IPS-15b (cell line): ENCODE results near the gene ZFAND2B.
A peak's percentile ranks its signal among the peaks of the same experiment; 100 is the strongest.

Experiments
- H3K27me3 ChIP-seq: one replicate; pipeline ENCODE4 v1.6.1; 2013; ENCODE audit warnings: low read length; ENCODE audit not compliant: control insufficient read depth, insufficient read depth
- H3K36me3 ChIP-seq: one replicate; pipeline ENCODE4 v1.6.1; 2013; ENCODE audit warnings: low read length; ENCODE audit not compliant: control insufficient read depth, insufficient read depth
- H3K4me1 ChIP-seq: one replicate; pipeline ENCODE4 v1.6.1; 2013; ENCODE audit warnings: mild to moderate bottlenecking, low read length; ENCODE audit not compliant: control insufficient read depth, insufficient read depth
- H3K4me3 ChIP-seq: one replicate; pipeline ENCODE4 v1.5.1; 2013; ENCODE audit warnings: low read depth, low read length
- H3K9ac ChIP-seq: one replicate; pipeline ENCODE4 v1.6.1; 2013; ENCODE audit warnings: low read depth, mild to moderate bottlenecking, low read length
- H3K9me3 ChIP-seq: one replicate; pipeline ENCODE4 v1.6.1; 2013; ENCODE audit warnings: mild to moderate bottlenecking, low read length; ENCODE audit not compliant: control insufficient read depth, insufficient read depth

The ZFAND2B gene, protein sequence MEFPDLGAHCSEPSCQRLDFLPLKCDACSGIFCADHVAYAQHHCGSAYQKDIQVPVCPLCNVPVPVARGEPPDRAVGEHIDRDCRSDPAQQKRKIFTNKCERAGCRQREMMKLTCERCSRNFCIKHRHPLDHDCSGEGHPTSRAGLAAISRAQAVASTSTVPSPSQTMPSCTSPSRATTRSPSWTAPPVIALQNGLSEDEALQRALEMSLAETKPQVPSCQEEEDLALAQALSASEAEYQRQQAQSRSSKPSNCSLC

DNA sequence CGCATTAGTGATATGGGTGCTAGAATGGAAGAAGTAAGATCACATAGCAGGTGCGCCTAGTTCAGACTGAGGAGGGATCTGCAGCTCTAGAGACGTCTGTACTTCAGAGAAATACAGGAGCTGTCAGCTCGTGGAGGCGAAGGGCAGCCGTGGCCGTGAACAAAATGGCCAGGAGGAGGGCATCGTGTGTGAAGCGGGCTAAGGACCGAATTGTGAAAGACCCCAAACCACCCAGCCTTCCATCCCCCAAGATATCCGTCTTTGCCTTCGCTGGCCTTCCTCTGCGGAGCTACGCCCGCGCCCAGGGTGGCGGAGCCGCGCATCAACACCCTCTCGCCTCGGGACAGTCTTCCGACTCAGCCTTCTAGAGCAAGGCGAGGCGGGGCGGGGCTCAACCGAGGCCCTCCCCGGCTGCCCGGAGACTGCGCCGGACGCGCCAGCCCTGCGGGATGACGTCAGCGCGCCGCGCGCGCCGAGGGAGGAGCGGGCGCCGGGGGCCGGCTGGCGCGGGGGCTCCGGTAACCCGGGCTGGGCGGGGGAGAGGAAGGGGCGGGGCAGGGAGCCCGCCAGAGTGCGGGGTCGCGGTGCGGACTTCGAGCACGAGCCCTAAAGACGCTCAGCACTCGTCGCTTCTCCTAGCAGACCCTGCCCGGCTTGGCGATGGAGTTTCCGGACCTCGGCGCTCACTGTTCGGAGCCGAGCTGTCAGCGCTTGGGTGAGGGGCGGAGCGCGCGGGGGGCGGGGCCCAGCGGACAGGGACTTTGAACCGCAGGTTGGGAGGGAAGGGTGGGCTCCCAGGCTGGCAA lies at the start of gene ZFAND2B:
TSS of gene ZFAND2B (plus strand) at position 455 of the 806 bp plus-strand sequence. CDS start at position 661, 206 bp downstream.
- Histone ChIP-seq H3K27me3 (no peaks in the 10 kb centered on the region), H3K9ac (peak within 1 kb of the TSS; percentile 85), H3K4me1 (peaks cover 5% of the 10 kb centered on the region), H3K36me3 (peaks cover 20% of the 10 kb centered on the region), H3K4me3 (peak within 1 kb of the TSS; percentile 93), H3K9me3 (no peaks in the 10 kb centered on the region)

DNA sequence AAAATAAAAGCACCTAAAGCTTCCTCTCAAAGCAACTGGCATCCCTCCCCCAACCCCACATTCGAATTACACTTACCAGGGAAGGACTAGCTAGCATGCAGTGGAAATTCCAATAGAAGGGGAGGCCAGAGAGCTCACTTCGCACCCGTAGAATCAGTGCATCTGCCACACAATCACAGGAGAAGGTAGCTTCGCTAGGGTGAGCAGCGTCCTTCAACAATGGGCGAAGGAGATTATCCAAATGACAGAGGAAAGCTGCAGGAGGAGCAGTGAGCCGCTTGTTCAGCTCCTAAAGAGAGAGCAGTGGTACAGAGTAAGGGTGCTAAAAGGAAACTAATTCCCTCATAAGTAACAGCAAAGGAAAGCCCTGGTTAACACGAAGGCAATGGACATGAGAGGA lies 49.2 kb upstream of the ZFAND2B start:
- H3K27me3 ChIP-seq = peaks cover 14% of the 10 kb centered on the region
- H3K36me3 ChIP-seq = no peaks in the 10 kb centered on the region
- no peak overlapping the region for H3K4me3 ChIP-seq
- no peak overlapping the region for H3K9ac ChIP-seq
- no peaks in the 10 kb centered on the region for H3K9me3 ChIP-seq
- H3K4me1 ChIP-seq = no peaks in the 10 kb centered on the region

DNA sequence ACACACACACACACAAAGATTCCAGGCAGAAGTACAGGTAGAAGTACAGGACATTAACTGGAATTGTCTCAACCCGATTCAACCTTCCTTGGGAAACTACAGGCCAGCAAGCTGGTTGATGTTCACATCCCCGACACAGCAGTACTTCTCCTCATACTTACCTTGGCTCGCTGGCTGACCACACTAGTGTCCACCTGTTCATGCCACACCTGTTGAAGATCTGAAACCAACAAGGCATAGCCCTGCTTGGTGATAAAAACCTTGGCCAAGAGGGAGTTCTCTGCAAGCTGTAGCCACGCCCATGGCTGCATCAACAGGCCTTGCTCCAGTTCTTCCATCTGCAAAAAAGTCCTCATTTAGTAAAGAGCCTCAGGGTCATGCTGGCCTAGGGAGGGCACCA lies 48.6 kb upstream of the ZFAND2B start:
- no peaks in the 10 kb centered on the region for H3K4me1 ChIP-seq
- no peaks in the 10 kb centered on the region for H3K36me3 ChIP-seq
- H3K9ac ChIP-seq = no peak overlapping the region
- no peaks in the 10 kb centered on the region for H3K9me3 ChIP-seq
- no peak overlapping the region for H3K4me3 ChIP-seq
- peaks cover 18% of the 10 kb centered on the region for H3K27me3 ChIP-seq

DNA sequence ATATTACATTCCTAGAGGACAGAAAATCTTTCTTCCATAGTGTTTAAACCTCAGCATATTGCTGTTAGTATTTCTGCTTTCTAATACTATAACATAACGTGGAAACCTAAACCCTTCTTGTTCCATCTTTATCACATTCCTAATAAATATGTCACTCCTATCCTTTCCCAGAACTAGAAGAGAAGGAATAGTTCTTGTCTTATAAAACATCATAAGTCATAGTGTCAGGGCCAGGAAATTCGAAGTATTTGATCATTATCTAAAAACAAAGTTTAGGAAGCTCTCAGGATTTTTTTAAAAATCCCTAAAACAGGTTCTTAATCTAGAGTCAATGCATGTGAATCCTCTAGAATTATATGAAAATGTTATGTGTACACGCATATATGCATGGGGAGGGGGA lies 48.0 kb upstream of the ZFAND2B start:
- H3K4me3 ChIP-seq = no peak overlapping the region
- no peaks in the 10 kb centered on the region for H3K9me3 ChIP-seq
- H3K9ac ChIP-seq = no peak overlapping the region

DNA sequence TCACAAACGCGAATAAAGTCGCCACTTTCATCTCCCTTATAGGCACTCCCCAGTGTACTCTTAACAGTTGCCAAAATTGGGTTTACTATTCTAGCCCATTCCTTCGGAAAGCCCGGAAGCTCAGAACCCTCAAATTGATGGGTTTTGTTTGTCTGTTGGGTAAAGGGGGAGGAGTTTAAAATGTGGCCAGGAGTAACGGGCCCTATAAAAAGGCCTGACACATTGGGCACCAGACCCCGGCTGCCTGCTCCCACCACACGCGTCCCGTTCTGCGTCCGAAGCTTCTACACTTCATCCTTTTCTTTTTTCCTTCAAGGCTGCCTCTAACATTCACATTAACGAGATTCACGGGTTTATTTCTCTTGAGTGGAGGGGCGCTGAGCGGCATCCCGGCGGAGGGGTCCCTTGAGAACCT lies 46.8 kb upstream of the ZFAND2B start:
- peak overlapping the region; percentile 82 for H3K4me3 ChIP-seq

More for the DNA sequence above, 48.0 kb upstream of the ZFAND2B start:
- no peaks in the 10 kb centered on the region for H3K4me1 ChIP-seq
- H3K27me3 ChIP-seq = peaks cover 18% of the 10 kb centered on the region
- no peaks in the 10 kb centered on the region for H3K36me3 ChIP-seq

DNA sequence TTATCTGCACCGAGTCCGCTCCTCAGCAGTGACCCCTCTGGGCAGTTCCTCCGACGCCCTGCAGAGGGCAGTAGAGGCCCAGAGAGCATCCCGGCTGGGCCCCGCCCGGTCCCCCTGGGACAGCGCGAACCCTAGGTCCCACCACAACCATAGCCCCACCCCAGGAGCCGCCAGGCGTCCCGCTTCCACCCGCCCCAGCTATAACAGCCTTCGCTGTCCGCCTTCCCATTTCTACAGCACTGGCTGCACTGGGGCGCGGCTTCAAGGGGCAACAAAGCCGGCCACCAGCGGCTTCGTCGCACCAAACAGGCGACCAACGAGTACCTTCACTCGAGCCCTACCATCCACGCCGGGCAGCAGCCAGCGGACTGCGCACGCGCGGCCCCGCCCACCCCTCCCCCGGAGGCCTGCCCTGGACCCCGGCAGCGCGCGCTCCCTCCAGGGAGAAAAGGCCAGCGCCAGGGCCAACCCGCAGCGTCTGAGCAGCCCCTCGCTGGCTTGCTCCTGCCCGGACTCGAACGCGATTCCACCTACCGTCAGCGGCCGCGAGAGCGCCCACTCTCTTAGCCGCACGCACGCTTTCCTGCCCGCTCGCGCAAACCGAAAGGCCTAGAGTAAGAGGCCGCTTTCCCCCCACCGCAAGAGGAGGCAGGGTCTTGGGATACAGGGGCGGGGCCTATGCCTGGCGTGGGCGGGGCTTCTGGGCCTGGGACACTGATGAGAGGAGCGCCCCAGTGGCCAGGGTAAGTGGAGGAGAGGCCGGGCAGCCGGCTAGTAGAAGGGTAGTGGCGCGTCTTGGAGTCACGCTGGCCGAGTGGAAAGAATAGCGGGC lies 46.2 kb upstream of the ZFAND2B start, which contains the start of gene NHEJ1:
TSS of gene NHEJ1 (minus strand) at position 630 of the 832 bp plus-strand sequence. CDS start 2,453 bp downstream, outside the sequence.
- no peaks in the 10 kb centered on the region for H3K4me1 ChIP-seq
- H3K9me3 ChIP-seq = no peaks in the 10 kb centered on the region
- H3K36me3 ChIP-seq = no peaks in the 10 kb centered on the region
- peak within 1 kb of the TSS; percentile 82 for H3K4me3 ChIP-seq
- H3K9ac ChIP-seq = peak within 1 kb of the TSS; percentile 77
- H3K27me3 ChIP-seq = peaks cover 18% of the 10 kb centered on the region

More for the DNA sequence above, 46.8 kb upstream of the ZFAND2B start:
- H3K4me1 ChIP-seq = no peaks in the 10 kb centered on the region
- no peaks in the 10 kb centered on the region for H3K36me3 ChIP-seq
- peaks cover 18% of the 10 kb centered on the region for H3K27me3 ChIP-seq
- H3K9me3 ChIP-seq = no peaks in the 10 kb centered on the region
- H3K9ac ChIP-seq = no peak overlapping the region

DNA sequence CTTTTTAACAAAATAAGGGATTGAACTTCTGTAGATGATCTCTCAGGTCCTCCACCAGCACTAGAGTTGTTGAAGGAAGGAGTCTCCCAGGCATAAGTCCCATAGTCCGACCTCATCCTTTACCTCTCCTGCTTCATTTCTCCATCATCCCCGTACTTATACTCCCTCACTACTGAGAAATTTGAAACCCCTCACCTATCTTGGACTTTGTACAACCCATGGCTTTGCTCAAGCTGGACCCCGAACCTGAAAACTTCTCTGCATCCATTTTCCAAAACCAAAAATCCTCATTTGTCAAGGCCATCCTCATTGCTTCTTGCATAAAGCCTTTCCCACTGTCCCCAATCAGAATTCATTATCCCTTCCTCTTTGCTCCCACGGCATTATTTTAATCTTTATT lies 45.5 kb upstream of the ZFAND2B start:
- H3K27me3 ChIP-seq = peaks cover 18% of the 10 kb centered on the region
- H3K9ac ChIP-seq = no peak overlapping the region
- H3K36me3 ChIP-seq = no peaks in the 10 kb centered on the region
- no peaks in the 10 kb centered on the region for H3K4me1 ChIP-seq
- peak overlapping the region; percentile 82 for H3K4me3 ChIP-seq
- H3K9me3 ChIP-seq = no peaks in the 10 kb centered on the region

DNA sequence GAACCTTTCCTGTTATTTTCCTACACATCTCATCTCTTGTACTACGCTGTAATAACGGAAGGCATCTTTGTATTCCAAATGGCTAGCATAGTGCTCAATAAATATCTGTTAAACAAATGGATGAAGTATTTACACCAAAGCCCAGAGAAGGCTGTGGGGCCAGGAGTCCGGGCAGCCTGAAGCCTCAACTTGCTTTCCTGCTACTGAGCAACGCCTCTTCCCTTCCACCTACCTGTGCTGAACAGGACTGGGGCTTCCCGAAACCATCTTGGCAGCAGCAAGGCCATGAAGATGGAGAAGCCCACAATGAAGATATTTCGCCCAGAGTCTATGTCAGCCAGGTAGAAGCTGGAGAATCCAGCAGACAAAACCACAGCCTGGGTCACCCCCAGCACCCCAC lies 43.4 kb upstream of the ZFAND2B start:
- H3K9me3 ChIP-seq = no peaks in the 10 kb centered on the region
- no peaks in the 10 kb centered on the region for H3K36me3 ChIP-seq
- no peaks in the 10 kb centered on the region for H3K4me1 ChIP-seq
- H3K27me3 ChIP-seq = peaks cover 18% of the 10 kb centered on the region
- no peak overlapping the region for H3K9ac ChIP-seq
- H3K4me3 ChIP-seq = no peak overlapping the region

DNA sequence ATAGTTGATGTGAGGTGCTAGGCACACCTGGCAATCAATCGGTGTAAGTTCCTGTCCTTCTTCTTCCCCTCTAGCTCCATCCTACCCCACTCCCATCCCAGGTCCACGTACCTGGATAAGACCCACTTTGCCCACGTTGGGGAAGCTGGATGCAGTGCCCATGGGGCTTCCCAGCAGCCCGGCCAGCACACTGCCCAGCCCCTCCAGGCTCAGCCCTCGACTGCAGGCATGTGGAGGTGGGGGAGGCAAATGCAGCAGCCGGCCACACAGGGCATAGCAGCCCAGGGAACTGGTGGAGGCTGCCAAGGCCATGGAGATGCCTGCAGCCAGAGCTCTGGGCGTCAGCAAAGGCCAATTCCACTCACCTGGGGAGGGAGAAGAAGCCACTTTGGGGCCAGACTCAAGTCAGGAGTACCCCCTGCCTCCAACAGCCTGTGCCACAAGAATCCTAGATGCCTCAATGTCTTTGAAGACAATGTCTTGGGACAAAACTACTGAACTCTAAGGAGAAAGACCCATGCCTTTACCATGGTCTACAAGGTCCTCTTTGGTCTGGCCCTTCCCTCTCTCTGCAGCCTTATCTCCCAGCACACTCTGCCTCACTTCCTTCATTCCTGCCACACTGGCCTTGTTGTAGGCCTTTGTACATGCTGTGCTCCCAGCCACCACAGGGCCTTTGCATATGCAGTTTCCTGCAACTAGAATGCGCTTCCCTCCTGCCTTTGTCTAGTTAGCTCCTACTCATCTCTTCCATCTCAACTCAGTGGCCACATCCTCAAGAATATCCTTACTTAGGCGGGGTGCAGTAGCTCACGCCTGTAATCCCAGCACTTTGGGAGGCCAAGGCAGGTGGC lies 41.3 kb upstream of the ZFAND2B start:
- Histone ChIP-seq H3K27me3 (peaks cover 20% of the 10 kb centered on the region), H3K4me3 (no peak overlapping the region), H3K9ac (no peak overlapping the region), H3K9me3 (no peaks in the 10 kb centered on the region), H3K36me3 (no peaks in the 10 kb centered on the region), H3K4me1 (no peaks in the 10 kb centered on the region)

DNA sequence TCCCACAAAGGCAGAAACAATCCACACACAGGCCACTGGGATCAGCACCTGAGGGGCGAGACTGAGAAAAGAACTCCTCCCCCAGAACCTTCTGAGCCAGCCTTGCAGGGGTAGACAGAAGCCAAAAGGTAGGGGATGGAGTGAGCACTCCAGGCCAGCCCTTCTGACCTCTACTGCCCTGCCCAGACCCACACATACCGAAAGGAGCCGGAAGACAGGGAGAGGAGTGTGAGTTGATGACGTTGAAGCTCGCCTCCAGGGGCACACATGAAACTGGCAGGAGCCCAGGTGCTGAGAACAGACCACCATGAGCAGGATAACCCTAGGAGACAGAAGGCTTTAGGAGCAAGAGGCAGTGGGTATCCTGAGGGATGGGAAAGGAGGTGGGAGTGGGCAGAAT lies 38.6 kb upstream of the ZFAND2B start:
- H3K27me3 ChIP-seq = peaks cover 2% of the 10 kb centered on the region
- H3K9ac ChIP-seq = no peak overlapping the region
- no peaks in the 10 kb centered on the region for H3K36me3 ChIP-seq
- no peak overlapping the region for H3K4me3 ChIP-seq
- H3K4me1 ChIP-seq = no peaks in the 10 kb centered on the region
- no peaks in the 10 kb centered on the region for H3K9me3 ChIP-seq

DNA sequence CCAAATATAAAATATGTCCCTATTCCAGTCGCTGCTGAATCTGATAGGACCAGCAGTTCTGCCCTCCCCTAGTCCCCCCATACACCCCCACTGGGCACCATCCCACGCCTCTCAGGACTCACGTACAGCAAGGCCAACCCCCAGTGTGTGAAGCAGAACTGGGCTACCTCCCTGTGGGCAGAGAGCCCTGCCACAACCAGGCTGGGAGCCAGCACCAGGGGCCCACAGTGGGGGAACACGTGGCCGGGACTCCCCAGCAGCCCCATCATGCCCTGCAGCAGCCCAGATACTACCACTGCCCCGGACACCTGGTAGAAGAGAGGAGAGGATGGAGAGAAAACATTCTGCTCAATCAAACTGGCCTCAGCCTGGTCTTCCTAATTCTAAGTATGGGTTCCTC lies 38.1 kb upstream of the ZFAND2B start:
- Histone ChIP-seq H3K27me3 (peaks cover 2% of the 10 kb centered on the region), H3K9ac (no peak overlapping the region), H3K9me3 (no peaks in the 10 kb centered on the region), H3K36me3 (no peaks in the 10 kb centered on the region), H3K4me1 (no peaks in the 10 kb centered on the region), H3K4me3 (no peak overlapping the region)
